ENCODE results near the gene PFKFB3.

The PFKFB3 gene

GRCh38 chr10:6224781-6225180 is 22.0 kb downstream of the PFKFB3 start:
- Histone ChIP-seq H3K27me3 (ENCODE audit: insufficient read depth, low read length) (no peaks in the 10 kb centered on the region), H3K27ac (ENCODE audit: low read depth, low read length, poor library complexity, severe bottlenecking) (no peak overlapping the region), H3K9me3 (ENCODE audit: low read length) (no peaks in the 10 kb centered on the region), H3K4me3 (ENCODE audit: low read depth, low read length, poor library complexity, severe bottlenecking) (no peak overlapping the region), H3F3A (ENCODE audit: insufficient read depth, low read length) (no peaks in the 10 kb centered on the region), H3K9me2 (ENCODE audit: low read depth, low read length) (no peaks in the 10 kb centered on the region), H2AFZ (ENCODE audit: low read length) (no peak overlapping the region), H3K4me1 (ENCODE audit: insufficient read depth, low read length, severe bottlenecking) (no peaks in the 10 kb centered on the region), H4K20me1 (ENCODE audit: insufficient read depth, low read length) (no peaks in the 10 kb centered on the region), H3K4me2 (ENCODE audit: low read length) (no peak overlapping the region), H3K79me2 (ENCODE audit: insufficient read depth, low read length) (no peaks in the 10 kb centered on the region), H3K9ac (ENCODE audit: low read length) (no peak overlapping the region), H3K36me3 (ENCODE audit: insufficient read depth, low read length) (peaks cover 100% of the 10 kb centered on the region)
- TF ChIP-seq EZH2 (IDR thresholded peaks at IDR 0.05; ENCODE audit: borderline replicate concordance, low read length) (no peak), CTCF (IDR thresholded peaks at IDR 0.05; ENCODE audit: low read length) (no peak)

- H3K4me3 ChIP-seq (ENCODE audit: low read depth, low read length, poor library complexity, severe bottlenecking), result no peak overlapping the region
- no peaks in the 10 kb centered on the region for H3K4me1 ChIP-seq (ENCODE audit: insufficient read depth, low read length, severe bottlenecking)
- no peak overlapping the region for H3K27ac ChIP-seq (ENCODE audit: low read depth, low read length, poor library complexity, severe bottlenecking)
- TF ChIP-seq EZH2 (IDR thresholded peaks at IDR 0.05; ENCODE audit: borderline replicate concordance, low read length) (no peak), CTCF (IDR thresholded peaks at IDR 0.05; ENCODE audit: low read length) (no peak)
- H3K9me2 ChIP-seq (ENCODE audit: low read depth, low read length), result no peaks in the 10 kb centered on the region
- no peaks in the 10 kb centered on the region for H3K27me3 ChIP-seq (ENCODE audit: insufficient read depth, low read length)
- no peak overlapping the region for H2AFZ ChIP-seq (ENCODE audit: low read length)
- no peaks in the 10 kb centered on the region for H3K79me2 ChIP-seq (ENCODE audit: insufficient read depth, low read length)
- peaks cover 100% of the 10 kb centered on the region for H3K36me3 ChIP-seq (ENCODE audit: insufficient read depth, low read length)
- no peak overlapping the region for H3K9ac ChIP-seq (ENCODE audit: low read length)
- H3K4me2 ChIP-seq (ENCODE audit: low read length), result no peak overlapping the region
- H4K20me1 ChIP-seq (ENCODE audit: insufficient read depth, low read length), result no peaks in the 10 kb centered on the region
- H3K9me3 ChIP-seq (ENCODE audit: low read length), result no peaks in the 10 kb centered on the region
- no peaks in the 10 kb centered on the region for H3F3A ChIP-seq (ENCODE audit: insufficient read depth, low read length)
Observed at GRCh38 chr10:6225263-6225814, 22.6 kb downstream of the PFKFB3 start.

- no peaks in the 10 kb centered on the region for H3F3A ChIP-seq (ENCODE audit: insufficient read depth, low read length)
- H3K79me2 ChIP-seq (ENCODE audit: insufficient read depth, low read length), result no peaks in the 10 kb centered on the region
- peaks cover 98% of the 10 kb centered on the region for H3K36me3 ChIP-seq (ENCODE audit: insufficient read depth, low read length)
- H3K27ac ChIP-seq (ENCODE audit: low read depth, low read length, poor library complexity, severe bottlenecking), result no peak overlapping the region
- H3K4me2 ChIP-seq (ENCODE audit: low read length), result no peak overlapping the region
- H2AFZ ChIP-seq (ENCODE audit: low read length), result no peak overlapping the region
- no peaks in the 10 kb centered on the region for H3K27me3 ChIP-seq (ENCODE audit: insufficient read depth, low read length)
- H3K4me1 ChIP-seq (ENCODE audit: insufficient read depth, low read length, severe bottlenecking), result no peaks in the 10 kb centered on the region
- TF ChIP-seq CTCF (IDR thresholded peaks at IDR 0.05; ENCODE audit: low read length), result no peak
- TF ChIP-seq EZH2 (IDR thresholded peaks at IDR 0.05; ENCODE audit: borderline replicate concordance, low read length), result no peak
- H3K9me2 ChIP-seq (ENCODE audit: low read depth, low read length), result no peaks in the 10 kb centered on the region
- no peaks in the 10 kb centered on the region for H3K9me3 ChIP-seq (ENCODE audit: low read length)
- no peaks in the 10 kb centered on the region for H4K20me1 ChIP-seq (ENCODE audit: insufficient read depth, low read length)
- H3K4me3 ChIP-seq (ENCODE audit: low read depth, low read length, poor library complexity, severe bottlenecking), result no peak overlapping the region
- no peak overlapping the region for H3K9ac ChIP-seq (ENCODE audit: low read length)
Observed at GRCh38 chr10:6226216-6226615, 23.5 kb downstream of the PFKFB3 start.
